Adrenal gland (tissue), 12 donors: ENCODE results near the gene NDC80. TPM values are rescaled to one million over a fixed set of nuclear protein-coding genes. Genes with fewer than 3 reads are reported as not detected.

Experiments
- DNase-seq, 7 donors: peaks; one replicate each; pipeline ENCODE4 v3.0.0-alpha.2; 2019 to 2020
- H3K27ac ChIP-seq, 5 donors: fragments of 200-600 bp; sonication (generic) in 4 of 5; 1 replicate in 3 of 5; 2 replicates in 2 of 5; pipeline versions ENCODE4 v1.5.1 to v1.8.0; 2016 to 2020; ENCODE audit warnings: mild to moderate bottlenecking in 1 of 5
- H3K27me3 ChIP-seq: fragments of 200-600 bp; 2 replicates; pipeline ENCODE4 v1.8.0; 2021
- H3K36me3 ChIP-seq, 2 donors: fragments of 200-600 bp; replicated peaks in 1 of 2; 1 replicate in 1 of 2; 2 replicates in 1 of 2; pipeline versions ENCODE4 v1.5.1 to v1.8.0; 2018 to 2022
- H3K4me1 ChIP-seq, 2 donors: fragments of 200-600 bp; replicated peaks in 1 of 2; 1 replicate in 1 of 2; 2 replicates in 1 of 2; pipeline versions ENCODE4 v1.5.1 to v1.8.0; 2018 to 2021
- H3K4me3 ChIP-seq, 4 donors: fragments of 200-600 bp; sonication (generic) in 3 of 4; one replicate each; pipeline ENCODE4 v1.5.1; 2016 to 2018
- H3K9me3 ChIP-seq, 3 donors: fragments of 200-600 bp; sonication (generic) in 1 of 3; replicated peaks in 1 of 3; 1 replicate in 2 of 3; 2 replicates in 1 of 3; pipeline versions ENCODE4 v1.5.1 to v1.8.0; 2016 to 2021
- POLR2A ChIP-seq, 2 donors: fragments of 450-650 bp; IDR thresholded peaks; one replicate each; pipeline ENCODE4 v1.6.1; 2017; ENCODE audit warnings: antibody characterized with exemption in 2 of 2, mild to moderate bottlenecking in 2 of 2, moderate library complexity in 1 of 2
- WGBS, 4 donors: extraction: QIAGEN DNeasy Blood & Tissue Kit in 2 of 4; methylation state at CpG; one replicate each; pipeline versions ENCODE4 v1.1.5 to v1.1.7; 2013 to 2017; 5-methylcytosine and 5-hydroxymethylcytosine counted together
- intact Hi-C, 2 donors: fragments of 100-400 bp; cut with DNase I; formaldehyde crosslinking; loops; one replicate each; pipeline versions ENCODE4 v1.14.1 to v1.15.0; 2022 to 2023
- polyA plus RNA-seq, 3 donors: library from polyadenylated mRNA; stranded (reverse); fragments of 200-250 nt in 2 of 3; fragments of 350-450 nt in 1 of 3; fragmentation: Illumina TruSeq in 1 of 3; extraction: RNeasy Lipid Tissue Mini Kit (QIAGEN cat#74804) in 1 of 3; gene quantifications; one replicate each; pipeline ENCODE4 v1.2.3, GENCODE V29; 2013 to 2014
- small RNA-seq, 2 donors: library from RNA; depleted of rRNA; stranded (forward); fragments of <200 nt; gene quantifications; one replicate each; pipeline ENCODE3, GENCODE V24; 2016
- total RNA-seq, 9 donors: library from RNA; depleted of rRNA in 4 of 9; stranded (reverse); fragments of >200 nt in 4 of 9; fragments of 120-200 nt in 1 of 9; fragmentation: NEBNext Ultra II Directional in 1 of 9; extraction: Animal tissue kit (Norgen Biotek cat#: 25700) in 1 of 9; gene quantifications; one replicate each; pipeline versions ENCODE4 v1.1.0 to v1.2.4, GENCODE V29; 2013 to 2023
- TF ChIP-seq, protein P1 (sequence below), 6 experiments: fragments of 450-650 bp in 4 of 6; fragments of 200-600 bp in 2 of 6; sonication (generic) in 1 of 6; IDR thresholded peaks; 1 replicate in 5 of 6; 2 replicates in 1 of 6; pipeline versions ENCODE4 v1.5.1 to v1.8.0; 2016 to 2021; ENCODE audit warnings: antibody characterized with exemption in 6 of 6, mild to moderate bottlenecking in 2 of 6, moderate library complexity in 1 of 6
- donor health status: healthy with polysubstance abuse.
- donor health status: Bipolar disorder and iron deficiency.
- donor health status: DM: yes; HTN: yes; CAD: no.
- donor health status: DM: no; HTN: no; CAD: no.
- donor health status: DM: no; HTN: no; CAD: no.
- donor health status: DM: yes; HTN: yes; CAD: no.

Gene NDC80
- total and polyA plus RNA-seq, 12 donors, result 0.35 to 15.4 (median 0.84) TPM; not detected in 1

DNA sequence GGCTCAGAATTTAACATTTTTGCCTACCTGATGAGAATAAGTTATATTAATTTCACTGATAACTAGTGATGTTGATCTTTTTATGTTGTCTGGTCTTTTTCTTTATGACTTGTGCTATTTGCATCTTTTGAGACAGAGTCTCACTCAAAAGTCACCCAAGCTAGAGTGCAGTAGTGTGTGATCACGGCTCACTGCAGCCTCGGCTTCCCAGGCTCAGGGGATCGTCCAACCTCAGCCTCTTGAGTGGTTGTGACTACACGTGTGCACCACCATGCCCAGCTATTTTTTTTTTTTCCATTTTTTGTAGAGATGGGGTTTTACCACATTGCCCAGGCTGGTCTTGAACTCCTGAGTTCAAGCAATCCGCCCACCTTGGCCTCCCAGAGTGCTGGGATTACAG, 91.6 kb downstream of the NDC80 start:
- H3K9me3 ChIP-seq, result no peaks in the 10 kb centered on the region
- TF ChIP-seq, protein P1, sequence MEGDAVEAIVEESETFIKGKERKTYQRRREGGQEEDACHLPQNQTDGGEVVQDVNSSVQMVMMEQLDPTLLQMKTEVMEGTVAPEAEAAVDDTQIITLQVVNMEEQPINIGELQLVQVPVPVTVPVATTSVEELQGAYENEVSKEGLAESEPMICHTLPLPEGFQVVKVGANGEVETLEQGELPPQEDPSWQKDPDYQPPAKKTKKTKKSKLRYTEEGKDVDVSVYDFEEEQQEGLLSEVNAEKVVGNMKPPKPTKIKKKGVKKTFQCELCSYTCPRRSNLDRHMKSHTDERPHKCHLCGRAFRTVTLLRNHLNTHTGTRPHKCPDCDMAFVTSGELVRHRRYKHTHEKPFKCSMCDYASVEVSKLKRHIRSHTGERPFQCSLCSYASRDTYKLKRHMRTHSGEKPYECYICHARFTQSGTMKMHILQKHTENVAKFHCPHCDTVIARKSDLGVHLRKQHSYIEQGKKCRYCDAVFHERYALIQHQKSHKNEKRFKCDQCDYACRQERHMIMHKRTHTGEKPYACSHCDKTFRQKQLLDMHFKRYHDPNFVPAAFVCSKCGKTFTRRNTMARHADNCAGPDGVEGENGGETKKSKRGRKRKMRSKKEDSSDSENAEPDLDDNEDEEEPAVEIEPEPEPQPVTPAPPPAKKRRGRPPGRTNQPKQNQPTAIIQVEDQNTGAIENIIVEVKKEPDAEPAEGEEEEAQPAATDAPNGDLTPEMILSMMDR (IDR thresholded peaks at IDR 0.05), result no peak
- no peak for TF ChIP-seq POLR2A (IDR thresholded peaks at IDR 0.05)
- intact Hi-C loops, result no loop called here
- H3K4me1 ChIP-seq, result peaks cover 9 to 25% of the 10 kb centered on the region in 2 donors
- WGBS, 4 donors, result 86 to 94% (median 89%) methylated on average over 5 of the region's 5 CpGs
- peaks cover 0 to 14% of the 10 kb centered on the region in 2 donors for H3K36me3 ChIP-seq
- no peak overlapping the region for H3K27ac ChIP-seq
- H3K27me3 ChIP-seq, result no peaks in the 10 kb centered on the region
- no peak for DNase-seq
- no peak overlapping the region for H3K4me3 ChIP-seq

Small RNAs within 50 kb of the gene (small RNA-seq; reads per million reads assigned to genes)
- gene RF00019 (0 reads per million in 2 donors), gene RF01233 (0 reads per million in 2 donors), gene RNU6-340P (0 reads per million in 2 donors)

Other genes with a start within 250 kb of the NDC80 start
- 1 to 10 TPM; 1.3 to 8.7 (median 5.7) TPM for gene METTL4, start 52 bp upstream of the NDC80 start, total RNA-seq
- 1 to 10 TPM; 4.3 to 7.9 (median 6.1) TPM for gene METTL4, start 52 bp upstream of the NDC80 start, polyA plus RNA-seq
- 10 to 100 TPM; 13.3 to 77.1 (median 26.7) TPM for gene SMCHD1, start 84.2 kb downstream of the NDC80 start, total RNA-seq
- gene SMCHD1, start 84.2 kb downstream of the NDC80 start, polyA plus RNA-seq, result 10 to 100 TPM in 1 of 3 donors, 1 to 10 TPM in 2; 5.3 to 19.0 (median 7.2) TPM